Nephron progenitor cell (in vitro differentiated cells): ENCODE measurements around the gene PRB2.

Source experiments
- DNase-seq: peaks from one replicate; pipeline ENCODE4 v3.0.0; 2021
- H3K27ac Mint-ChIP-seq: 2 replicates; pipeline ENCODE4 v1.8.0; 2021; ENCODE audit warnings: mild to moderate bottlenecking, moderate library complexity, mixed read lengths
- H3K27me3 Mint-ChIP-seq: 2 replicates; pipeline ENCODE4 v1.8.0; 2021; ENCODE audit warnings: mild to moderate bottlenecking, low read depth, mixed read lengths; ENCODE audit not compliant: poor library complexity
- H3K36me3 Mint-ChIP-seq: 2 replicates; pipeline ENCODE4 v1.8.0; 2021; ENCODE audit warnings: low read depth, mixed read lengths
- H3K4me1 Mint-ChIP-seq: 2 replicates; pipeline ENCODE4 v1.8.0; 2021; ENCODE audit warnings: mixed read lengths
- H3K4me3 Mint-ChIP-seq: 2 replicates; pipeline ENCODE4 v1.8.0; 2021; ENCODE audit warnings: mild to moderate bottlenecking, moderate library complexity, mixed read lengths
- H3K9me3 Mint-ChIP-seq: 2 replicates; pipeline ENCODE4 v1.8.0; 2021; ENCODE audit warnings: mild to moderate bottlenecking, moderate library complexity, mixed read lengths
- TF ChIP-seq, protein P1 (sequence below): fragments of 200-600 bp; sonication (generic); IDR thresholded peaks from 2 replicates; pipeline ENCODE4 v1.5.0; 2021; ENCODE audit warnings: antibody characterized with exemption

The PRB2 gene

DNA sequence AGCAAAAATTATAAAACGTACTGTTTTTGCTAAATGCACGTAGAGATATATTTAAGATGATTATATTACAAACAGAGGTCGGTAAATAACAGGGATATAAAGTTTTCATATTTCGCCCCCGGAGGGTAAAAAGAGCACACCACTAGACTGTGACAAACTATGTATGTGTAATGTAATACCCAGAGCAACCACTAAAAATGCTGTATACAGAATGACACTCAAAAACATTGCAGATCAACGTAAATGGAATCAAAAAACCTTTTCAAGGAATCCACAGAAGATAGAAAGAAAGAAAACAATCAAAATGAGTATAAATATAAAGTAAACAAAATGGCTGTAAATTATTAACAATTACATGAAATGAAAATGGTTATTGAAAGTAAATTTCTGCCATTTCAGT lies 47.6 kb downstream of the PRB2 start:
- H3K4me3 Mint-ChIP-seq: no peak overlapping the region

DNA sequence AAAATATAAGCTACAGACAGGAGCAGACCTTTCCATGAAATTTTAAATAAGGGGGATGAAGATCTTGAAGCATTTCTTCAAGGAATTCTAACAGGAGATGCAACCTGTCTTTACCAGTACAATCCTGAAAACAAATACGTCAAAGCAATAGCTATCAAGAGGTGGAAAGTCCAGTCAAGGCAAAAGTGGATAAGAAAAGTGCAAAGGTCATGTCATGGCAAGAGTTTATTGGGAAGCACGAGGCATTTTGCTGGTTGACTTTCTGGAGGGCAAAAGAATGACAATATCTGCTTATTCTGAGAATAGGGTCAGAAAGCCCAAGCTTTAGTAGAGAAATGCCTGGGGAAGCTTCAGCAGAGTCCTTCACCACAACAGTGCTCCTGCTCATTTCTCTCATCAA lies 50.9 kb downstream of the PRB2 start:
- Mint-ChIP-seq H3K4me3 (no peak overlapping the region), H3K27me3 (peaks cover 3% of the 10 kb centered on the region), H3K36me3 (no peaks in the 10 kb centered on the region), H3K4me1 (no peaks in the 10 kb centered on the region), H3K27ac (no peak overlapping the region), H3K9me3 (peaks cover 5% of the 10 kb centered on the region)
- TF ChIP-seq, protein P1, sequence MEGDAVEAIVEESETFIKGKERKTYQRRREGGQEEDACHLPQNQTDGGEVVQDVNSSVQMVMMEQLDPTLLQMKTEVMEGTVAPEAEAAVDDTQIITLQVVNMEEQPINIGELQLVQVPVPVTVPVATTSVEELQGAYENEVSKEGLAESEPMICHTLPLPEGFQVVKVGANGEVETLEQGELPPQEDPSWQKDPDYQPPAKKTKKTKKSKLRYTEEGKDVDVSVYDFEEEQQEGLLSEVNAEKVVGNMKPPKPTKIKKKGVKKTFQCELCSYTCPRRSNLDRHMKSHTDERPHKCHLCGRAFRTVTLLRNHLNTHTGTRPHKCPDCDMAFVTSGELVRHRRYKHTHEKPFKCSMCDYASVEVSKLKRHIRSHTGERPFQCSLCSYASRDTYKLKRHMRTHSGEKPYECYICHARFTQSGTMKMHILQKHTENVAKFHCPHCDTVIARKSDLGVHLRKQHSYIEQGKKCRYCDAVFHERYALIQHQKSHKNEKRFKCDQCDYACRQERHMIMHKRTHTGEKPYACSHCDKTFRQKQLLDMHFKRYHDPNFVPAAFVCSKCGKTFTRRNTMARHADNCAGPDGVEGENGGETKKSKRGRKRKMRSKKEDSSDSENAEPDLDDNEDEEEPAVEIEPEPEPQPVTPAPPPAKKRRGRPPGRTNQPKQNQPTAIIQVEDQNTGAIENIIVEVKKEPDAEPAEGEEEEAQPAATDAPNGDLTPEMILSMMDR: no peak
- no peak for DNase-seq

More for the DNA sequence above, 47.6 kb downstream of the PRB2 start:
- H3K27me3 Mint-ChIP-seq: peaks cover 3% of the 10 kb centered on the region
- H3K9me3 Mint-ChIP-seq: no peaks in the 10 kb centered on the region
- no peaks in the 10 kb centered on the region for H3K36me3 Mint-ChIP-seq
- DNase-seq: no peak
- no peak overlapping the region for H3K27ac Mint-ChIP-seq
- H3K4me1 Mint-ChIP-seq: no peaks in the 10 kb centered on the region
- TF ChIP-seq, protein P1: peak; percentile 34
